Measurements from ENCODE around the gene HNRNPCL2.
"Not testable (repeated sequence)": the region's sequence is repeated elsewhere in the genome, so short reads cannot be mapped to it uniquely, and the experiment has no call there.

Gene HNRNPCL2

GRCh38 chr1:13116754-13117153 lies at the start of gene HNRNPCL2:
Gene HNRNPCL2, minus strand, starts transcription at chr1:13116854. Its CDS starts 454 bp downstream, at chr1:13116400.
- not testable (repeated sequence) for FAIRE-seq

- FAIRE-seq: not testable (repeated sequence)
Observed at GRCh38 chr1:13165531-13165930, 48.9 kb upstream of the HNRNPCL2 start, which contains the start of gene HNRNPCL4. Gene HNRNPCL4, minus strand, starts transcription at chr1:13165631. Its CDS starts 164 bp downstream, at chr1:13165467.

GRCh38 chr1:13155909-13156308 lies 39.3 kb upstream of the HNRNPCL2 start, which contains the start of gene PRAMEF26:
Gene PRAMEF26, minus strand, starts transcription at chr1:13156009. Its CDS starts 2,914 bp downstream, at chr1:13153095.
- FAIRE-seq: not testable (repeated sequence)

- FAIRE-seq: not testable (repeated sequence)
Observed at GRCh38 chr1:13070474-13070873, 46.2 kb downstream of the HNRNPCL2 start, which contains the start of gene PRAMEF25. Gene PRAMEF25, plus strand, starts transcription at chr1:13070774. Its CDS starts 2,920 bp downstream, at chr1:13073694.

Data from G401.6 (cell line).